Gastrocnemius medialis (tissue), 4 donors: Measurements from ENCODE around the gene IGFBP2.

Source experiments
- CTCF ChIP-seq, 5 experiments: fragments of 450-650 bp in 3 of 5; fragments of 200-600 bp in 2 of 5; sonication (generic) in 2 of 5; IDR thresholded peaks in 4 of 5; conservative IDR thresholded peaks in 1 of 5; 1 replicate in 4 of 5; 2 replicates in 1 of 5; pipeline ENCODE4 v1.5.1; 2016 to 2019; ENCODE audit warnings: antibody characterized with exemption in 5 of 5, mild to moderate bottlenecking in 3 of 5, moderate library complexity in 3 of 5
- POLR2A ChIP-seq, 2 donors: fragments of 450-650 bp; IDR thresholded peaks; one replicate each; pipeline ENCODE4 v1.6.1; 2017; ENCODE audit warnings: antibody characterized with exemption in 2 of 2, mild to moderate bottlenecking in 2 of 2, moderate library complexity in 2 of 2

GRCh38 chr2:216701544-216701943 is 68.3 kb downstream of the IGFBP2 start:
- TF ChIP-seq CTCF (IDR thresholded peaks at IDR 0.05 in 4 of 5, conservative IDR thresholded peaks at IDR 0.05 in 1 of 5) (no peak), POLR2A (IDR thresholded peaks at IDR 0.05) (no peak)
